ENCODE measurements around the gene GRWD1. TPM values are rescaled to one million over a fixed set of nuclear protein-coding genes. Genes with fewer than 3 reads are reported as not detected.

Gene GRWD1
- total RNA-seq, 2 experiments from 2014 or later, result 32.4 to 36.0 TPM

- peaks cover 16% of the 10 kb centered on the region for H3K4me1 Mint-ChIP-seq (ENCODE audit: low read depth)
- CTCF ChIA-PET, result interaction anchor here (0.7 kb wide), 1 partner anchor 37 kb away, joined by 3 read pairs; no protein-coding TSS in a partner anchor
- DNase-seq, result no peak
- no peak overlapping the region for H3K4me3 Mint-ChIP-seq
- H3K27me3 Mint-ChIP-seq (ENCODE audit: low read depth), result peaks cover 22% of the 10 kb centered on the region
- no peak overlapping the region for H3K27ac Mint-ChIP-seq
- intact Hi-C loops (cut with micrococcal nuclease), result no loop called here
- H3K9me3 Mint-ChIP-seq, result no peaks in the 10 kb centered on the region
- peaks cover 7% of the 10 kb centered on the region for H3K36me3 Mint-ChIP-seq (ENCODE audit: low read depth)
Observed at GRCh38 chr19:48441360-48442050, 4.3 kb upstream of the GRWD1 start.

- CTCF ChIA-PET, result no interaction called here
- Mint-ChIP-seq H3K27me3 (ENCODE audit: low read depth) (peaks cover 21% of the 10 kb centered on the region), H3K4me1 (ENCODE audit: low read depth) (peaks cover 21% of the 10 kb centered on the region), H3K27ac (no peak overlapping the region), H3K4me3 (peak overlapping the region; percentile 15), H3K9me3 (no peaks in the 10 kb centered on the region), H3K36me3 (ENCODE audit: low read depth) (peaks cover 11% of the 10 kb centered on the region)
- DNase-seq, result no peak
- intact Hi-C loops (cut with micrococcal nuclease), result no loop called here
Observed at GRCh38 chr19:48442116-48443035, 3.4 kb upstream of the GRWD1 start.

GRCh38 chr19:48443256-48443655 lies 2.5 kb upstream of the GRWD1 start:
- H3K27me3 Mint-ChIP-seq (ENCODE audit: low read depth), result peaks cover 21% of the 10 kb centered on the region
- H3K4me1 Mint-ChIP-seq (ENCODE audit: low read depth), result peaks cover 28% of the 10 kb centered on the region
- no peak overlapping the region for H3K27ac Mint-ChIP-seq
- CTCF ChIA-PET, result no interaction called here
- peaks cover 19% of the 10 kb centered on the region for H3K36me3 Mint-ChIP-seq (ENCODE audit: low read depth)
- intact Hi-C loops (cut with micrococcal nuclease), result no loop called here
- DNase-seq, result no peak
- no peak overlapping the region for H3K4me3 Mint-ChIP-seq
- H3K9me3 Mint-ChIP-seq, result no peaks in the 10 kb centered on the region

GRCh38 chr19:48443731-48444128 lies 2.1 kb upstream of the GRWD1 start:
- Mint-ChIP-seq H3K4me3 (no peak overlapping the region), H3K36me3 (ENCODE audit: low read depth) (peaks cover 24% of the 10 kb centered on the region), H3K9me3 (no peaks in the 10 kb centered on the region), H3K27me3 (ENCODE audit: low read depth) (peaks cover 21% of the 10 kb centered on the region), H3K27ac (no peak overlapping the region), H3K4me1 (ENCODE audit: low read depth) (peaks cover 33% of the 10 kb centered on the region)
- no peak for DNase-seq
- intact Hi-C loops (cut with micrococcal nuclease), result loop anchor here (2.0 kb wide), 1 partner anchor 175 kb away; the partner anchor contains the start of genes RPL18 and SPHK2
- CTCF ChIA-PET, result no interaction called here

GRCh38 chr19:48444129-48444935 lies 1.5 kb upstream of the GRWD1 start:
- CTCF ChIA-PET, result interaction anchor here (1.5 kb wide), 2 partner anchors 53 to 93 kb away, joined by 3 to 7 read pairs; partner anchors contain the start of gene KDELR1
- Mint-ChIP-seq H3K27ac (no peak overlapping the region), H3K27me3 (ENCODE audit: low read depth) (peaks cover 18% of the 10 kb centered on the region), H3K4me1 (ENCODE audit: low read depth) (peaks cover 35% of the 10 kb centered on the region), H3K4me3 (peak overlapping the region; percentile 90), H3K36me3 (ENCODE audit: low read depth) (peaks cover 28% of the 10 kb centered on the region), H3K9me3 (no peaks in the 10 kb centered on the region)
- intact Hi-C loops (cut with micrococcal nuclease), result loop anchor here (2.0 kb wide), 1 partner anchor 174 kb away; the partner anchor contains the start of genes RPL18 and SPHK2
- DNase-seq, result no peak

GRCh38 chr19:48444936-48445200 lies 915 bp upstream of the GRWD1 start:
- Mint-ChIP-seq H3K4me1 (ENCODE audit: low read depth) (peaks cover 35% of the 10 kb centered on the region), H3K27ac (no peak overlapping the region), H3K36me3 (ENCODE audit: low read depth) (peaks cover 31% of the 10 kb centered on the region), H3K9me3 (no peaks in the 10 kb centered on the region), H3K27me3 (ENCODE audit: low read depth) (peaks cover 18% of the 10 kb centered on the region), H3K4me3 (peak overlapping the region; percentile 90)
- CTCF ChIA-PET, result interaction anchor here (1.5 kb wide), 2 partner anchors 54 to 94 kb away, joined by 3 to 7 read pairs; partner anchors contain the start of gene KDELR1
- DNase-seq, result no peak
- intact Hi-C loops (cut with micrococcal nuclease), result loop anchor here (1.0 to 2.0 kb wide), 7 partner anchors 24 to 275 kb away; partner anchors contain the start of genes CYTH2, KDELR1, LIG1 and RPL18

- CTCF ChIA-PET, result interaction anchor here (1.5 kb wide), 2 partner anchors 54 to 94 kb away, joined by 3 to 7 read pairs; partner anchors contain the start of gene KDELR1
- Mint-ChIP-seq H3K36me3 (ENCODE audit: low read depth) (peaks cover 31% of the 10 kb centered on the region), H3K9me3 (no peaks in the 10 kb centered on the region), H3K27ac (peak overlapping the region; percentile 84), H3K27me3 (ENCODE audit: low read depth) (peaks cover 18% of the 10 kb centered on the region), H3K4me3 (peak overlapping the region; percentile 90), H3K4me1 (ENCODE audit: low read depth) (peaks cover 35% of the 10 kb centered on the region)
- DNase-seq, result peak; percentile 26
- intact Hi-C loops (cut with micrococcal nuclease), result loop anchor here (1.0 to 2.0 kb wide), 7 partner anchors 24 to 275 kb away; partner anchors contain the start of genes CYTH2, KDELR1, LIG1 and RPL18
Observed at GRCh38 chr19:48445256-48445605, 552 bp upstream of the GRWD1 start.

- Mint-ChIP-seq H3K36me3 (ENCODE audit: low read depth) (peaks cover 36% of the 10 kb centered on the region), H3K27ac (no peak overlapping the region), H3K9me3 (no peaks in the 10 kb centered on the region), H3K4me1 (ENCODE audit: low read depth) (peaks cover 35% of the 10 kb centered on the region), H3K4me3 (peak overlapping the region; percentile 90), H3K27me3 (ENCODE audit: low read depth) (peaks cover 15% of the 10 kb centered on the region)
- CTCF ChIA-PET, result interaction anchor here (1.1 kb wide), 1 partner anchor 24 kb away, joined by 3 read pairs; no protein-coding TSS in a partner anchor
- no peak for DNase-seq
- intact Hi-C loops (cut with micrococcal nuclease), result no loop called here
Observed at GRCh38 chr19:48446579-48446978, 796 bp downstream of the GRWD1 start.

- H3K9me3 Mint-ChIP-seq, result no peaks in the 10 kb centered on the region
- H3K27me3 Mint-ChIP-seq (ENCODE audit: low read depth), result peaks cover 7% of the 10 kb centered on the region
- CTCF ChIA-PET, result no interaction called here
- intact Hi-C loops (cut with micrococcal nuclease), result no loop called here
- no peak overlapping the region for H3K27ac Mint-ChIP-seq
- peaks cover 39% of the 10 kb centered on the region for H3K4me1 Mint-ChIP-seq (ENCODE audit: low read depth)
- peaks cover 41% of the 10 kb centered on the region for H3K36me3 Mint-ChIP-seq (ENCODE audit: low read depth)
- DNase-seq, result no peak
- H3K4me3 Mint-ChIP-seq, result no peak overlapping the region
Observed at GRCh38 chr19:48448563-48448962, 2.8 kb downstream of the GRWD1 start.

- CTCF ChIA-PET, result no interaction called here
- Mint-ChIP-seq H3K4me1 (ENCODE audit: low read depth) (peaks cover 34% of the 10 kb centered on the region), H3K4me3 (no peak overlapping the region), H3K9me3 (no peaks in the 10 kb centered on the region), H3K27ac (no peak overlapping the region), H3K27me3 (ENCODE audit: low read depth) (no peaks in the 10 kb centered on the region), H3K36me3 (ENCODE audit: low read depth) (peaks cover 50% of the 10 kb centered on the region)
- intact Hi-C loops (cut with micrococcal nuclease), result no loop called here
- no peak for DNase-seq
Observed at GRCh38 chr19:48450441-48450840, 4.7 kb downstream of the GRWD1 start.

GRCh38 chr19:48450863-48451262 lies 5.1 kb downstream of the GRWD1 start:
- H3K27ac Mint-ChIP-seq, result no peak overlapping the region
- peaks cover 50% of the 10 kb centered on the region for H3K36me3 Mint-ChIP-seq (ENCODE audit: low read depth)
- no peak overlapping the region for H3K4me3 Mint-ChIP-seq

GRCh38 chr19:48451624-48452023 lies 5.8 kb downstream of the GRWD1 start:
- no peaks in the 10 kb centered on the region for H3K27me3 Mint-ChIP-seq (ENCODE audit: low read depth)
- no peak overlapping the region for H3K4me3 Mint-ChIP-seq
- peaks cover 32% of the 10 kb centered on the region for H3K4me1 Mint-ChIP-seq (ENCODE audit: low read depth)
- H3K27ac Mint-ChIP-seq, result no peak overlapping the region
- DNase-seq, result no peak
- intact Hi-C loops (cut with micrococcal nuclease), result no loop called here
- CTCF ChIA-PET, result interaction anchor here (1.4 kb wide), 1 partner anchor 38 kb away, joined by 3 read pairs; no protein-coding TSS in a partner anchor
- H3K36me3 Mint-ChIP-seq (ENCODE audit: low read depth), result peaks cover 45% of the 10 kb centered on the region
- H3K9me3 Mint-ChIP-seq, result no peaks in the 10 kb centered on the region

More at GRCh38 chr19:48450863-48451262, 5.1 kb downstream of the GRWD1 start:
- Mint-ChIP-seq H3K4me1 (ENCODE audit: low read depth) (peaks cover 34% of the 10 kb centered on the region), H3K27me3 (ENCODE audit: low read depth) (no peaks in the 10 kb centered on the region), H3K9me3 (no peaks in the 10 kb centered on the region)
- intact Hi-C loops (cut with micrococcal nuclease), result no loop called here
- CTCF ChIA-PET, result interaction anchor here (1.4 kb wide), 1 partner anchor 39 kb away, joined by 3 read pairs; no protein-coding TSS in a partner anchor
- no peak for DNase-seq
